HepG2 (cell line): ENCODE data around the gene ATRNL1.

Experiments
- BRCA1 ChIP-seq: sonication (generic); formaldehyde crosslinking; IDR thresholded peaks from 2 replicates; pipeline ENCODE4 v1.4.0; 2020; ENCODE audit warnings: missing genetic modification reagents
- CREB1 ChIP-seq, 2 experiments: fragments of 450-650 bp in 1 of 2; IDR thresholded peaks; 2 replicates each; pipeline ENCODE4 v1.6.1; 2016 to 2017; ENCODE audit warnings: control low read depth in 1 of 2, mild to moderate bottlenecking in 1 of 2, missing compliant biosample characterization in 1 of 2, missing genetic modification characterization in 1 of 2
- DNMT1 ChIP-seq: sonication (generic); formaldehyde crosslinking; IDR thresholded peaks from 2 replicates; pipeline ENCODE4 v1.5.1; 2020; ENCODE audit warnings: mild to moderate bottlenecking, missing genetic modification reagents
- POLR2A ChIP-seq, 2 experiments: IDR thresholded peaks; 2 replicates each; pipeline ENCODE4 v1.6.1; 2011; ENCODE audit warnings: low read depth in 2 of 2, low read length in 2 of 2, mild to moderate bottlenecking in 1 of 2, moderate library complexity in 1 of 2; ENCODE audit not compliant: insufficient read depth in 1 of 2
- SALL2 ChIP-seq: sonication (generic); formaldehyde crosslinking; IDR thresholded peaks from 2 replicates; pipeline ENCODE4 v1.8.1; 2023; ENCODE audit warnings: mild to moderate bottlenecking, missing genetic modification reagents, inconsistent platforms
- ZBTB7A ChIP-seq: sonication (generic); formaldehyde crosslinking; IDR thresholded peaks from 2 replicates; pipeline ENCODE4 v1.8.0; 2022; ENCODE audit warnings: mild to moderate bottlenecking, missing genetic modification reagents
- ZNF281 ChIP-seq: sonication (generic); formaldehyde crosslinking; IDR thresholded peaks from 2 replicates; pipeline ENCODE4 v1.4.0; 2020; ENCODE audit warnings: missing genetic modification reagents, borderline replicate concordance
- ZNF331 ChIP-seq: sonication (generic); formaldehyde crosslinking; IDR thresholded peaks from 2 replicates; pipeline ENCODE4 v1.4.0; 2020; ENCODE audit warnings: missing genetic modification reagents
- TF ChIP-seq, protein P1 (sequence below), 2 experiments: sonication (generic) in 1 of 2; formaldehyde crosslinking in 1 of 2; IDR thresholded peaks; 2 replicates each; pipeline versions ENCODE4 v1.4.0 to v1.6.1; 2018 to 2020; ENCODE audit warnings: missing genetic modification reagents in 2 of 2, borderline replicate concordance in 1 of 2, low read depth in 1 of 2, mild to moderate bottlenecking in 1 of 2, missing biosample characterization in 1 of 2

DNA sequence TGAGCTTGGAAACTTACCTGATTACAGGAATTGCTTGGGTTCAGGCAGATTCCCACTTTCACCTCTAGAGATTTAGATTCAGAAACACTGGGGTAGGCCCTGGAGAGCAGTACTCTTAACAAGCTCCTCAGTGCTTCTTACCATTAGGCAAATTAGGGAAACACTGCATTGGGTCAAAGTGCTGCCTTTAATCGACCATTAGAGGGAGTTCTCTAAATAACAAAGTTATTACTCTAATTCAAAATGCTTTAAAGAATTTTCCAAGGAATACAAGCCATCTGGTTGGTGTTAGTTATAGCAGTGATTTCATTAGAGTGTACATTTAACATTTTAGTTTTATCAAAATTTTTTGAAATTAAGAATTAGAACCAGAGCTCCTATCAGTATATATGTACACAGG, 855.3 kb downstream of the ATRNL1 start:
- no peak for TF ChIP-seq DNMT1 (CRISPR knock-in tag)
- TF ChIP-seq POLR2A (IDR thresholded peaks at IDR 0.05; ENCODE audit: insufficient read depth in 1 of 2, low read depth in 2 of 2, low read length in 2 of 2), result no peak
- no peak for TF ChIP-seq CREB1 (IDR thresholded peaks at IDR 0.05)
- TF ChIP-seq CREB1 (CRISPR knock-in tag; IDR thresholded peaks at IDR 0.05), result no peak
- TF ChIP-seq ZNF281 (CRISPR knock-in tag), result no peak
- TF ChIP-seq SALL2 (CRISPR knock-in tag), result no peak
- TF ChIP-seq ZNF331 (CRISPR knock-in tag), result no peak
- TF ChIP-seq ZBTB7A (CRISPR knock-in tag), result no peak
- TF ChIP-seq, protein P1, sequence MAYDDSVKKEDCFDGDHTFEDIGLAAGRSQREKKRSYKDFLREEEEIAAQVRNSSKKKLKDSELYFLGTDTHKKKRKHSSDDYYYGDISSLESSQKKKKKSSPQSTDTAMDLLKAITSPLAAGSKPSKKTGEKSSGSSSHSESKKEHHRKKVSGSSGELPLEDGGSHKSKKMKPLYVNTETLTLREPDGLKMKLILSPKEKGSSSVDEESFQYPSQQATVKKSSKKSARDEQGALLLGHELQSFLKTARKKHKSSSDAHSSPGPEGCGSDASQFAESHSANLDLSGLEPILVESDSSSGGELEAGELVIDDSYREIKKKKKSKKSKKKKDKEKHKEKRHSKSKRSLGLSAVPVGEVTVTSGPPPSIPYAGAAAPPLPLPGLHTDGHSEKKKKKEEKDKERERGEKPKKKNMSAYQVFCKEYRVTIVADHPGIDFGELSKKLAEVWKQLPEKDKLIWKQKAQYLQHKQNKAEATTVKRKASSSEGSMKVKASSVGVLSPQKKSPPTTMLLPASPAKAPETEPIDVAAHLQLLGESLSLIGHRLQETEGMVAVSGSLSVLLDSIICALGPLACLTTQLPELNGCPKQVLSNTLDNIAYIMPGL (CRISPR knock-in tag; IDR thresholded peaks at IDR 0.05; ENCODE audit: borderline replicate concordance in 1 of 2, low read depth in 1 of 2), result no peak
- no peak for TF ChIP-seq BRCA1 (CRISPR knock-in tag)
